ENCODE results near the gene CNOT6. TPM values are rescaled to one million over a fixed set of nuclear protein-coding genes. Genes with fewer than 3 reads are reported as not detected.

The CNOT6 gene
- total RNA-seq, 1 experiment from 2014 or later = 20.1 TPM

- peaks cover 40% of the 10 kb centered on the region for H3K36me3 ChIP-seq (ENCODE audit: insufficient read depth, low read length)
- H3K4me2 ChIP-seq (ENCODE audit: low read depth, low read length, poor library complexity, severe bottlenecking) = no peak overlapping the region
- H3K4me3 ChIP-seq (ENCODE audit: low read length) = no peak overlapping the region
- H3K27ac ChIP-seq (ENCODE audit: low read length) = no peak overlapping the region
- H2AFZ ChIP-seq (ENCODE audit: low read length) = no peak overlapping the region
- no peaks in the 10 kb centered on the region for H4K20me1 ChIP-seq (ENCODE audit: insufficient read depth, low read depth, low read length)
- peaks cover 7% of the 10 kb centered on the region for H3K79me2 ChIP-seq (ENCODE audit: low read length)
- no peaks in the 10 kb centered on the region for H3K27me3 ChIP-seq (ENCODE audit: low read length)
- no peaks in the 10 kb centered on the region for H3K9me3 ChIP-seq (ENCODE audit: low read length)
- H3K9me2 ChIP-seq (replicated peaks; ENCODE audit: insufficient read depth, low read length) = no peaks in the 10 kb centered on the region
- H3K9ac ChIP-seq (ENCODE audit: low read length) = no peak overlapping the region
- DNase-seq = no peak
- H3K4me1 ChIP-seq (ENCODE audit: low read length) = no peaks in the 10 kb centered on the region
Measured at GRCh38 chr5:180568914-180569313, 74.7 kb downstream of the CNOT6 start.

- no peak for DNase-seq
- Histone ChIP-seq H4K20me1 (ENCODE audit: insufficient read depth, low read depth, low read length) (no peaks in the 10 kb centered on the region), H3K27ac (ENCODE audit: low read length) (no peak overlapping the region), H3K27me3 (ENCODE audit: low read length) (no peaks in the 10 kb centered on the region), H3K36me3 (ENCODE audit: insufficient read depth, low read length) (peaks cover 13% of the 10 kb centered on the region; the same call in 1 of the 2 replicates), H3K79me2 (ENCODE audit: low read length) (no peaks in the 10 kb centered on the region), H2AFZ (ENCODE audit: low read length) (no peak overlapping the region), H3K9me3 (ENCODE audit: low read length) (no peaks in the 10 kb centered on the region), H3K4me3 (ENCODE audit: low read length) (no peak overlapping the region), H3K4me1 (ENCODE audit: low read length) (peaks cover 6% of the 10 kb centered on the region; the same call in 1 of the 2 replicates), H3K4me2 (ENCODE audit: low read depth, low read length, poor library complexity, severe bottlenecking) (no peak overlapping the region), H3K9ac (ENCODE audit: low read length) (no peak overlapping the region), H3K9me2 (replicated peaks; ENCODE audit: insufficient read depth, low read length) (no peaks in the 10 kb centered on the region)
Measured at GRCh38 chr5:180575571-180575970, 81.4 kb downstream of the CNOT6 start.

GRCh38 chr5:180580681-180581080 is 86.5 kb downstream of the CNOT6 start:
- H3K4me2 ChIP-seq (ENCODE audit: low read depth, low read length, poor library complexity, severe bottlenecking) = no peak overlapping the region
- no peak overlapping the region for H2AFZ ChIP-seq (ENCODE audit: low read length)
- H4K20me1 ChIP-seq (ENCODE audit: insufficient read depth, low read depth, low read length) = no peaks in the 10 kb centered on the region
- no peak overlapping the region for H3K27ac ChIP-seq (ENCODE audit: low read length)
- H3K4me1 ChIP-seq (ENCODE audit: low read length) = peaks cover 6% of the 10 kb centered on the region; the same call in 1 of the 2 replicates
- no peaks in the 10 kb centered on the region for H3K27me3 ChIP-seq (ENCODE audit: low read length)
- no peak overlapping the region for H3K4me3 ChIP-seq (ENCODE audit: low read length)
- peaks cover 10% of the 10 kb centered on the region; the same call in 1 of the 2 replicates for H3K36me3 ChIP-seq (ENCODE audit: insufficient read depth, low read length)
- no peak for DNase-seq
- H3K9me2 ChIP-seq (replicated peaks; ENCODE audit: insufficient read depth, low read length) = no peaks in the 10 kb centered on the region
- no peaks in the 10 kb centered on the region for H3K79me2 ChIP-seq (ENCODE audit: low read length)
- H3K9ac ChIP-seq (ENCODE audit: low read length) = no peak overlapping the region
- H3K9me3 ChIP-seq (ENCODE audit: low read length) = no peaks in the 10 kb centered on the region

- H4K20me1 ChIP-seq (ENCODE audit: insufficient read depth, low read depth, low read length) = no peaks in the 10 kb centered on the region
- no peak overlapping the region for H3K4me2 ChIP-seq (ENCODE audit: low read depth, low read length, poor library complexity, severe bottlenecking)
- H3K79me2 ChIP-seq (ENCODE audit: low read length) = no peaks in the 10 kb centered on the region
- H3K27ac ChIP-seq (ENCODE audit: low read length) = no peak overlapping the region
- H3K9me3 ChIP-seq (ENCODE audit: low read length) = no peaks in the 10 kb centered on the region
- H3K9ac ChIP-seq (ENCODE audit: low read length) = no peak overlapping the region
- H3K4me1 ChIP-seq (ENCODE audit: low read length) = no peaks in the 10 kb centered on the region
- no peak overlapping the region for H2AFZ ChIP-seq (ENCODE audit: low read length)
- no peak overlapping the region for H3K4me3 ChIP-seq (ENCODE audit: low read length)
- H3K36me3 ChIP-seq (ENCODE audit: insufficient read depth, low read length) = no peaks in the 10 kb centered on the region
- no peak for DNase-seq
- no peaks in the 10 kb centered on the region for H3K9me2 ChIP-seq (replicated peaks; ENCODE audit: insufficient read depth, low read length)
- no peaks in the 10 kb centered on the region for H3K27me3 ChIP-seq (ENCODE audit: low read length)
Measured at GRCh38 chr5:180583738-180584137, 89.6 kb downstream of the CNOT6 start.

GRCh38 chr5:180586204-180586603 is 92.0 kb downstream of the CNOT6 start:
- H3K4me3 ChIP-seq (ENCODE audit: low read length) = no peak overlapping the region
- H3K79me2 ChIP-seq (ENCODE audit: low read length) = no peaks in the 10 kb centered on the region
- DNase-seq = no peak
- no peak overlapping the region for H3K4me2 ChIP-seq (ENCODE audit: low read depth, low read length, poor library complexity, severe bottlenecking)
- no peak overlapping the region for H3K9ac ChIP-seq (ENCODE audit: low read length)
- no peaks in the 10 kb centered on the region for H3K4me1 ChIP-seq (ENCODE audit: low read length)
- H4K20me1 ChIP-seq (ENCODE audit: insufficient read depth, low read depth, low read length) = no peaks in the 10 kb centered on the region
- no peaks in the 10 kb centered on the region for H3K27me3 ChIP-seq (ENCODE audit: low read length)
- H3K27ac ChIP-seq (ENCODE audit: low read length) = no peak overlapping the region
- no peaks in the 10 kb centered on the region for H3K9me2 ChIP-seq (replicated peaks; ENCODE audit: insufficient read depth, low read length)
- no peaks in the 10 kb centered on the region for H3K36me3 ChIP-seq (ENCODE audit: insufficient read depth, low read length)
- H3K9me3 ChIP-seq (ENCODE audit: low read length) = no peaks in the 10 kb centered on the region
- H2AFZ ChIP-seq (ENCODE audit: low read length) = no peak overlapping the region

- Histone ChIP-seq H3K9me2 (replicated peaks; ENCODE audit: insufficient read depth, low read length) (no peaks in the 10 kb centered on the region), H3K4me3 (ENCODE audit: low read length) (no peak overlapping the region), H3K4me2 (ENCODE audit: low read depth, low read length, poor library complexity, severe bottlenecking) (no peak overlapping the region), H3K79me2 (ENCODE audit: low read length) (no peaks in the 10 kb centered on the region), H3K27ac (ENCODE audit: low read length) (no peak overlapping the region), H3K9me3 (ENCODE audit: low read length) (no peaks in the 10 kb centered on the region), H2AFZ (ENCODE audit: low read length) (no peak overlapping the region), H3K9ac (ENCODE audit: low read length) (no peak overlapping the region), H4K20me1 (ENCODE audit: insufficient read depth, low read depth, low read length) (no peaks in the 10 kb centered on the region), H3K4me1 (ENCODE audit: low read length) (no peaks in the 10 kb centered on the region), H3K36me3 (ENCODE audit: insufficient read depth, low read length) (no peaks in the 10 kb centered on the region), H3K27me3 (ENCODE audit: low read length) (no peaks in the 10 kb centered on the region)
- no peak for DNase-seq
Measured at GRCh38 chr5:180586870-180587269, 92.7 kb downstream of the CNOT6 start.

GRCh38 chr5:180589771-180590542 is 95.8 kb downstream of the CNOT6 start:
- Histone ChIP-seq H3K79me2 (ENCODE audit: low read length) (no peaks in the 10 kb centered on the region), H3K4me3 (ENCODE audit: low read length) (no peak overlapping the region), H2AFZ (ENCODE audit: low read length) (no peak overlapping the region), H3K27ac (ENCODE audit: low read length) (no peak overlapping the region), H3K9me3 (ENCODE audit: low read length) (no peaks in the 10 kb centered on the region), H3K4me2 (ENCODE audit: low read depth, low read length, poor library complexity, severe bottlenecking) (no peak overlapping the region), H4K20me1 (ENCODE audit: insufficient read depth, low read depth, low read length) (no peaks in the 10 kb centered on the region), H3K4me1 (ENCODE audit: low read length) (no peaks in the 10 kb centered on the region), H3K9me2 (replicated peaks; ENCODE audit: insufficient read depth, low read length) (no peaks in the 10 kb centered on the region), H3K9ac (ENCODE audit: low read length) (no peak overlapping the region), H3K27me3 (ENCODE audit: low read length) (no peaks in the 10 kb centered on the region), H3K36me3 (ENCODE audit: insufficient read depth, low read length) (no peaks in the 10 kb centered on the region)
- DNase-seq = no peak

GRCh38 chr5:180590543-180591310 is 96.5 kb downstream of the CNOT6 start:
- no peaks in the 10 kb centered on the region for H3K27me3 ChIP-seq (ENCODE audit: low read length)
- no peak overlapping the region for H2AFZ ChIP-seq (ENCODE audit: low read length)
- no peaks in the 10 kb centered on the region for H3K9me2 ChIP-seq (replicated peaks; ENCODE audit: insufficient read depth, low read length)
- H3K4me3 ChIP-seq (ENCODE audit: low read length) = no peak overlapping the region
- no peaks in the 10 kb centered on the region for H4K20me1 ChIP-seq (ENCODE audit: insufficient read depth, low read depth, low read length)
- no peaks in the 10 kb centered on the region for H3K4me1 ChIP-seq (ENCODE audit: low read length)
- H3K27ac ChIP-seq (ENCODE audit: low read length) = no peak overlapping the region
- H3K9ac ChIP-seq (ENCODE audit: low read length) = no peak overlapping the region
- no peak overlapping the region for H3K4me2 ChIP-seq (ENCODE audit: low read depth, low read length, poor library complexity, severe bottlenecking)
- no peak for DNase-seq
- no peaks in the 10 kb centered on the region for H3K36me3 ChIP-seq (ENCODE audit: insufficient read depth, low read length)
- H3K9me3 ChIP-seq (ENCODE audit: low read length) = no peaks in the 10 kb centered on the region
- H3K79me2 ChIP-seq (ENCODE audit: low read length) = no peaks in the 10 kb centered on the region

All from Karpas-422 (cell line).